Prostate gland (tissue), 2 donors: ENCODE data around the gene B3GALT6.

Experiments used
- CTCF ChIP-seq, 4 experiments: fragments of 200-600 bp in 2 of 4; fragments of 450-650 bp in 2 of 4; sonication (generic) in 2 of 4; IDR thresholded peaks; 1 replicate in 3 of 4; 2 replicates in 1 of 4; pipeline ENCODE4 v1.5.1; 2016 to 2019; ENCODE audit warnings: antibody characterized with exemption in 4 of 4, mild to moderate bottlenecking in 2 of 4, moderate library complexity in 2 of 4
- POLR2A ChIP-seq: fragments of 450-650 bp; IDR thresholded peaks from one replicate; pipeline ENCODE4 v1.6.1; 2016; ENCODE audit warnings: antibody characterized with exemption, mild to moderate bottlenecking
- POLR2AphosphoS5 ChIP-seq: sonication (generic); formaldehyde crosslinking; IDR thresholded peaks from one replicate; pipeline ENCODE4 v1.6.1; 2017; ENCODE audit warnings: antibody characterized with exemption

- TF ChIP-seq POLR2A = no peak
- peak; percentile 5 for TF ChIP-seq POLR2AphosphoS5
- no peak for TF ChIP-seq CTCF (IDR thresholded peaks at IDR 0.05)
Observed at GRCh38 chr1:1225238-1225845, 6.7 kb upstream of the B3GALT6 start.
